Fibroblast of pulmonary artery (primary cell): ENCODE data around the gene SPSB4.

Experiments
- DNase-seq: peaks from one replicate; pipeline ENCODE4 v3.0.0-alpha.2; 2010; ENCODE audit warnings: low read depth
- H3K4me3 ChIP-seq: replicated peaks from 2 replicates; pipeline ENCODE4 v1.5.1; 2011; ENCODE audit warnings: low read depth, mild to moderate bottlenecking, control low read depth, low read length, moderate library complexity
- CTCF ChIP-seq: IDR thresholded peaks from 2 replicates; pipeline ENCODE4 v1.5.1; 2011; ENCODE audit warnings: mild to moderate bottlenecking, control low read depth, low read length, inconsistent platforms; ENCODE audit errors: missing control alignments

SPSB4 gene

GRCh38 chr3:141124715-141125114, 73.6 kb downstream of the SPSB4 start:
- no peak for TF ChIP-seq CTCF
- no peak overlapping the region for H3K4me3 ChIP-seq
- no peak for DNase-seq

GRCh38 chr3:141125351-141125750, 74.2 kb downstream of the SPSB4 start:
- no peak overlapping the region for H3K4me3 ChIP-seq
- DNase-seq: no peak
- no peak for TF ChIP-seq CTCF

GRCh38 chr3:141126661-141127343, 75.7 kb downstream of the SPSB4 start:
- no peak for DNase-seq
- no peak for TF ChIP-seq CTCF
- no peak overlapping the region for H3K4me3 ChIP-seq

- TF ChIP-seq CTCF: no peak
- no peak overlapping the region for H3K4me3 ChIP-seq
- DNase-seq: no peak
Measured at GRCh38 chr3:141127344-141128125, 76.4 kb downstream of the SPSB4 start.

- no peak for TF ChIP-seq CTCF
- no peak overlapping the region for H3K4me3 ChIP-seq
- no peak for DNase-seq
Measured at GRCh38 chr3:141128126-141128777, 77.1 kb downstream of the SPSB4 start.

GRCh38 chr3:141129049-141129448, 77.9 kb downstream of the SPSB4 start:
- no peak for DNase-seq
- no peak overlapping the region for H3K4me3 ChIP-seq
- TF ChIP-seq CTCF: no peak
